GM18909 (cell line): ENCODE data around the gene TUBGCP3.

Experiments
- ATAC-seq: cut with Tn5 transposase; IDR thresholded peaks from one replicate; pipeline ENCODE4 v1.9.1; 2021; ENCODE audit warnings: mild to moderate bottlenecking; ENCODE audit not compliant: unreplicated experiment, poor library complexity

The TUBGCP3 gene

GRCh38 chr13:112457081-112457480 lies 130.9 kb downstream of the TUBGCP3 start:
- ATAC-seq: no peak

GRCh38 chr13:112456138-112457056 lies 131.6 kb downstream of the TUBGCP3 start:
- ATAC-seq: no peak

GRCh38 chr13:112455476-112456059 lies 132.4 kb downstream of the TUBGCP3 start:
- ATAC-seq: no peak

- no peak for ATAC-seq
Measured at GRCh38 chr13:112454648-112455334, 133.2 kb downstream of the TUBGCP3 start.

GRCh38 chr13:112453874-112454647 lies 133.9 kb downstream of the TUBGCP3 start:
- ATAC-seq: no peak

GRCh38 chr13:112453207-112453829 lies 134.6 kb downstream of the TUBGCP3 start:
- no peak for ATAC-seq

- no peak for ATAC-seq
Measured at GRCh38 chr13:112452380-112453206, 135.4 kb downstream of the TUBGCP3 start.

GRCh38 chr13:112451512-112452379 lies 136.2 kb downstream of the TUBGCP3 start:
- no peak for ATAC-seq

GRCh38 chr13:112450904-112451240 lies 137.1 kb downstream of the TUBGCP3 start:
- ATAC-seq: no peak

- no peak for ATAC-seq
Measured at GRCh38 chr13:112450118-112450903, 137.6 kb downstream of the TUBGCP3 start.

GRCh38 chr13:112449545-112449930 lies 138.4 kb downstream of the TUBGCP3 start:
- no peak for ATAC-seq

GRCh38 chr13:112448621-112449544 lies 139.1 kb downstream of the TUBGCP3 start:
- no peak for ATAC-seq

- no peak for ATAC-seq
Measured at GRCh38 chr13:112447761-112448603, 140.0 kb downstream of the TUBGCP3 start.

GRCh38 chr13:112447306-112447705 lies 140.6 kb downstream of the TUBGCP3 start:
- ATAC-seq: no peak

GRCh38 chr13:112446867-112447266 lies 141.1 kb downstream of the TUBGCP3 start:
- no peak for ATAC-seq
